ENCODE measurements around the gene KRTAP19-2.
"Not testable (repeated sequence)": the region's sequence is repeated elsewhere in the genome, so short reads cannot be mapped to it uniquely, and the experiment has no call there.

Gene KRTAP19-2, protein sequence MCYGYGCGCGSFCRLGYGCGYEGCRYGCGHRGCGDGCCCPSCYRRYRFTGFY

DNA sequence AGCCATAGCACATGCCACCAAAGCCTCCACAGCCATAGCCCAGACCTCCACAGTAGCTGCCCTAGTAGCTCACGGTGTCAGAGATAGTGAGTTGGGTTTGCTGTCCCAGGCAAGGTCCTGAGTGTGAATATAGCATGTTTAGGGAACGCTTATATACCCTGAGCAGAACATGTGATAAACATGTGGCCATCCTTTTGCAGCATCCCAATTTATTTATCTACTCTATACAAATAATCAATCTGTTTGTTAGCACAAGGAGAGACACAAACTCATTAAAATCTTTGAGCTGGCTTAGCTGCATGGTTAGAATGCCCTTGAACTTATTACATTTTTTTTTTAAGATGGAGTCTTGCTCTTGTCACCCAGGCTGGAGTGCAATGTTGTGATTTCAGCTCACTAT lies at the start of gene KRTAP19-2:
Gene KRTAP19-2, minus strand, starts transcription at position 101 of the 400 bp plus-strand sequence. Its CDS starts 88 bp downstream, at position 13.
- no peak for DNase-seq

GRCh38 chr21:30518876-30519275 lies 31.6 kb upstream of the KRTAP19-2 start:
- DNase-seq: no peak

GRCh38 chr21:30515681-30516080 lies 28.4 kb upstream of the KRTAP19-2 start:
- DNase-seq: no peak

- DNase-seq: not testable (repeated sequence)
Observed at GRCh38 chr21:30505621-30506205, 18.5 kb upstream of the KRTAP19-2 start.

DNA sequence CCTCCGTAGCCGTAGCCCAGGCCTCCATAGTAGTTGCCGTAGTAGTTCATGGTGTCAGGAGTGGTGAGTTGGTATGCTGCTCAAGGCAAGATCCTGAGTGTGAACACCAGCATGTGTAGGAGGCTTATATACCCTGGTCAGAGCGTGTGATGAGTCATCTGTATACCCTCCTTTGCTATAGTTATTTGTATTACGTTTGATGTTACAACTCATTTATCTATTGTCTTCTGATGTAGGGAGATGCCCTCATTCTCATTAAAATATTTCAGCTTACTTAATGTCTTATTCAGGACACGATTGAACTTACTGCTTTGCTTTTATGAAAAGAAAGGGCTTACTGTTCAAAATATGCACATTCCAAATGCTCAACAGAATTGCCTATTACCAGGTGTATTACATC lies 14.8 kb upstream of the KRTAP19-2 start, which contains the start of gene KRTAP19-5:
Gene KRTAP19-5, minus strand, starts transcription at position 101 of the 400 bp plus-strand sequence. Its CDS starts 51 bp downstream, at position 50.
- DNase-seq: no peak

DNA sequence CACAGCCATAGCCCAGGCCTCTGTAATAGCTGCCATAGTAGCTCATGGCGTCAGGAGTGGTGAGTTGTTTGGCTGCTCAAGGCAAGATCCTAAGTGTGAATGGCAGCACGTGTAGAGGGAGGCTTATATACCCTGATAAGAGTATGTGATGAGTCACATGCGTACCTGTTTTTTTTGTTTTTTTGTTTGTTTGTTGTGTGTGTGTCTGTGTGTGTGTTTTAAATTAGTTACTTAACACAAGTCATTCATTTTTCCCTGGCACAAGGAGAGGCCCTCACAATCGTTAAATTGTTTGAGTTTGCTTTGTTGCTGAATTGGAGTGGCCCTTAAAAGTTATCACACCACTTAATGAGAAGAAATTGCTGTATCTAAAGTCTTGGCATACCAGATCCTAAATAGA lies 9.8 kb upstream of the KRTAP19-2 start, which contains the start of gene KRTAP19-4:
Gene KRTAP19-4, minus strand, starts transcription at position 101 of the 400 bp plus-strand sequence. Its CDS starts 55 bp downstream, at position 46.
- no peak for DNase-seq

DNA sequence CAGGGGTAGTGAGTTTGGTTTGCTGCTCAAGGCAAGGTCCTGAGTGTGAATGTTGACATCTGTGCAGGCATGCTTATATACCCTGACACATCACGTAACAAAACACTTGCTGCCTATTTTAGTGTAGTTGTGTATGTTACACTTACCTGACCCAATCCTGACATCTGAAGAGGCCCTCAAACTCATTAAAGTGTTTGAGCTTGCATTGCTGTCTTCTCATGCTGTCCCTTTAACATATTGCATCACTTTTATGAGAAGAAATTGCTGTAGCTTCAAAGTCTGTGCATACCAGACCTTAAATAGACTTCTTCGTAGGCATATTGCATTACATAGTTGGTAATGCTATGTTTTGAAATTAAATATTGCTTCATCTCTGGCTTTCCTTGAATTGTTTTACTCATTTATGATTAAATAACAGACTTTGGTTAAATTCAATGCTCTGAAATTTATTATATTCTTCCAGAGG lies 4.8 kb upstream of the KRTAP19-2 start, which contains the start of gene KRTAP19-3:
Gene KRTAP19-3, minus strand, starts transcription at position 51 of the 466 bp plus-strand sequence. CDS start 56 bp downstream, outside the sequence.
- DNase-seq: no peak

DNA sequence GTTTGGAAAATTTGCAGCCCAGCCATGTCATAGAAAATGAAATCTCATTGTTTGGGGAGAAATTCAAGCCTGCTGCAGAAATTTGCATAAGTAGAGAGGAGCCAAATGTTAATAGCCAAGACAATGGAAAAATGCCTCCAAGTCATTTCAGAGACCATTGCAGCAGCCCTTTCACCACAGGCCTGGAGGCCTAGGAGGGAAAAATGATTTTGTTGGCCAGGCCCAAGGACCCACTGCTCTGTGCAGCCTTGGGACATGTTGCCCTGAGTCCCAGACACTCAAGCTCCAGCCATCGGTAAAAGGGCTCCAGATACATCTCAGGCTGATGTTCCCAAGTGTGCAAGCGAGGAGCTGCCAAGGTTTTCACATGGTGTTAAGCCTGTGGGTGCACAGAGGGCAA lies 1.1 kb downstream of the KRTAP19-2 start:
- no peak for DNase-seq

GRCh38 chr21:30482130-30482529 lies 5.1 kb downstream of the KRTAP19-2 start:
- DNase-seq: no peak

DNA sequence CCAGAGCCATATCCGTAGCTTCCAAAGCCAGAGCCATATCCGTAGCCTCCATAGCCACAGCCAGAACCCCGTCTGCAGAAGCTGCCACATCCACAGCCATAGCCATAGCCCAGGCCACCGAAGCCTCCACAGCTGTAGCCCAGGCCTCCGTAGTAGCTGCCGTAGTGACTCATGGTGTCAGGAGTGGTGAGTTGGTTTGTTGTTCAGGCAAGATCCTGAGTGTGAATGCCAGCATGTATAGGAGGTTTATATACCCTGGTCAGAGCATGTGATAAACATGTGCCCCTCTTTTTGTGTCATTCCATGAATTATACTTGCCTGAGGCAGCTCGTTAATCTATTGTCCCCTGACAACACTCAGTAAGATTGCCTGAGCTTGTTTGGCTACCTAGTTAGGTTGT lies 7.1 kb downstream of the KRTAP19-2 start, which contains the start of gene KRTAP19-1:
Gene KRTAP19-1, minus strand, starts transcription at position 223 of the 400 bp plus-strand sequence. Its CDS starts 50 bp downstream, at position 173.
- DNase-seq: no peak

GRCh38 chr21:30479259-30479658 lies 8.0 kb downstream of the KRTAP19-2 start:
- DNase-seq: no peak

GRCh38 chr21:30478004-30478403 lies 9.2 kb downstream of the KRTAP19-2 start:
- DNase-seq: no peak

DNA sequence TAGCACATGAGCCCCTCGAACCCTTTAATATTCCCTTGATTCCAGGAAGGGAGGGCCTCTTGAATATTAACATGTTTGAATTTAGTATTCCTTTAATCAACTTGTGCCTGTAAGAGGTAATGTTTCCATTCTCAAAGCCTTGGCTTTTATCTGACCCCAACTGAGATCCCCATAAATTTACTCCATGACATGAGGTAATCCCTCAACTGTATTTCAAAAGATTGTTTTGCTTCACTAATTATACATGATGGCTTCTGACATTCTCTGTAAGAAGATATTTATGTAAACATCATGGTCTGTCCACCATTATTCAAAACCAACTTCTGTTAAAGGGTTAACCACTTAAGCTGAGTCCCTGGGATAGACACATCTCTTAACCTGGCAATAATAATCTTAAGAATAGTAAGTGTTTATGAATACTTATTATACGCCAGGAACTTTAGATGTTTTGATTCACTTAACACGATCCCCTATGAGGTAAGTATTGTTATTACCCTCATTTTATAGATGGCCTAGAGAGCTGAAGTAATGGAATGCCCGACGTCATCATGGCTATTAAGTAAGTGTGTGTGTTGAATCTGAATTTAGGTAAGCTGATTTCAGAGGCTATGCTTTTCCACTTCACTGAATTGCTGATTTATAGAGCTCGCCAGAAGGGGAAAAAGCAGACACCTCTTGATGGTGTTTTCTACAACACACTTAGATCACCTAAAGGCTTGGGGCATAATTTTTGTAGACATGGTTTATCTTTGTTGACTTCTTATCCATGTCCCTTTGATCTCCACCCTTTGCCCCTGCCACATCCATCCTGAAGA lies 18.1 kb downstream of the KRTAP19-2 start:
- no peak for DNase-seq

- DNase-seq: no peak
Observed at GRCh38 chr21:30463713-30464112, 23.5 kb downstream of the KRTAP19-2 start.

- no peak for DNase-seq
Observed at GRCh38 chr21:30448514-30448913, 38.7 kb downstream of the KRTAP19-2 start.

DNA sequence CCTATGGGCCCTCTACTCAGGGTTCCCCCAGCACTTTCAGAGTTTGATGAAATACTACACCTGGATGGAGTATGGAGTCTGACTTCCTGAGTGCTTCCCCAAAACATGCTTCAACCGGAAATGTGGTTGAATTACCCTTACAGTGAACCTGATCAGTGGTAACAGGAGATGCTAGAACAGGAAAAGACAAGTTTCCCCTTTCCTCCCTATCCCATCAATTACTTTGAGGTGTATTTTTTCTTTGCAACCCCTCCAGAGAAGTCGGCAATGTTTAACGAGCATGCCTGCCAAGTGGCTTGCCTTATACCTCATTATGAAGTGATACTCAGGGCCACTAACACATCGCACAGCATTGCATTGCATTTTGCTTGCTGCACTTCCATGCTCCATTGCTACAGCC lies 40.2 kb downstream of the KRTAP19-2 start:
- DNase-seq: no peak

- no peak for DNase-seq
Observed at GRCh38 chr21:30444204-30444603, 43.0 kb downstream of the KRTAP19-2 start.

DNA sequence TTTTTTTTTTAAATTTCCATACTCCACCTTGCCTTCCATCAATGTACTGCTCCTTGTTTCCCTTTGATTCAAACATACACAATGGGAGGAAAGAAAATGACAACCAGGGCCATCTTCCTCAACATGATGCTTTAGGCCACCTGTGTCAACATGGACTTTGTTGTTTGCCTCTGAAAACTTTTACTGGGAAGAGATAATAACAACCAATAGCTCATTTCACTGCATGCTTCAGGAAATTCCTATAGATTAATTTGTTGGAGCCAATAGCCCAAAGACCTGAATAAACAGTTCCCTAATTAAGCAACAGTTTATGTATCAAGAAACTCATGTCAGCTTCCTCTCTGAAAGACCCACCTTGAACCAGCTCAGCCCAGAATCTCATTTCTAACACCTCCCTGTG lies 44.0 kb downstream of the KRTAP19-2 start:
- DNase-seq: no peak

DNA sequence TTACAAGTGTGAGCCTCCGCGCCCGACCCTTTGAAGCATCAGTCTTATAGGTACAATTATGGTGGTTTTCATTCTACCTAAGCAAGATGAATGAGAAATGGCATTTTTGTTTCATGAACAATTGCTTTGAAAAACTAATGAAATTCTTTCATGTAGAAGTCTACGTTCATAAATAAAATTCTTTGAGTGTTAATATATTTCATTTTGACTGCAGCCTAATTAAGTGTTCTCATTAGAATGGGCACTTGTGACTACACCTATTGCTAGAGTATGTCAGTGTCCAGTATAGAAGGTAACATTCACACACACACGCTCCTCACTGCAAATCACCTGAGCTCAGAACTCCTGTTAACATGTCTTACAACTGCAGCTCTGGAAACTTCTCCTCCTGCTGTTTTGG lies 47.3 kb downstream of the KRTAP19-2 start, which contains the start of gene KRTAP15-1:
Gene KRTAP15-1, plus strand, starts transcription at position 301 of the 400 bp plus-strand sequence. Its CDS starts 53 bp downstream, at position 354.
- no peak for DNase-seq
